Suprapubic skin (tissue), 4 donors: Measurements from ENCODE around the gene TIPIN.

Experiments used
- POLR2A ChIP-seq, 2 donors: fragments of 450-650 bp; IDR thresholded peaks; one replicate each; pipeline ENCODE4 v1.6.1; 2017; ENCODE audit warnings: antibody characterized with exemption in 2 of 2, mild to moderate bottlenecking in 2 of 2, moderate library complexity in 2 of 2
- POLR2AphosphoS5 ChIP-seq, 3 donors: sonication (generic); formaldehyde crosslinking; IDR thresholded peaks; one replicate each; pipeline ENCODE4 v1.6.1; 2017; ENCODE audit warnings: antibody characterized with exemption in 3 of 3
- TF ChIP-seq, protein P1 (sequence below), 2 donors: fragments of 200-600 bp in 1 of 2; fragments of 450-650 bp in 1 of 2; sonication (generic) in 1 of 2; IDR thresholded peaks; one replicate each; pipeline ENCODE4 v1.5.1; 2016 to 2019; ENCODE audit warnings: antibody characterized with exemption in 2 of 2, mild to moderate bottlenecking in 1 of 2, moderate library complexity in 1 of 2

DNA sequence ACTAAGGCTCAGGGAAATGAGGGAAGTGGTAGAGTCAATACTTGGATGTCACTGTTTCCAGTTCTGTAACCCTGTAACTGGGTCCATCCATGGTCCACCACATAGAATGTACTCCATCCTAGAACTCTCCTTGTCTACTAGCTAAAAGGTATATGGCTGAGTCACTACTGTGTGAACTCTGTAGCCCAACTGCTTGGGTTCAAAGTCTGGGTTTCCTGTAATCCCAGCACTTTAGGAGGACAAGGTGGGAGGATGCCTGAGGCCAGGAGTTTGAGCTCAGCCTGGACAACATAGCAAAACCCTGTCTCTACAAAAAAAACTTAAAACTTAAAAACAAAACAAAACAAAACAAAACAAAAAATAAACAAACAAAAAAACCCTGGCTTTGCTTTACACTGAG, 68.4 kb downstream of the TIPIN start:
- TF ChIP-seq, protein P1, sequence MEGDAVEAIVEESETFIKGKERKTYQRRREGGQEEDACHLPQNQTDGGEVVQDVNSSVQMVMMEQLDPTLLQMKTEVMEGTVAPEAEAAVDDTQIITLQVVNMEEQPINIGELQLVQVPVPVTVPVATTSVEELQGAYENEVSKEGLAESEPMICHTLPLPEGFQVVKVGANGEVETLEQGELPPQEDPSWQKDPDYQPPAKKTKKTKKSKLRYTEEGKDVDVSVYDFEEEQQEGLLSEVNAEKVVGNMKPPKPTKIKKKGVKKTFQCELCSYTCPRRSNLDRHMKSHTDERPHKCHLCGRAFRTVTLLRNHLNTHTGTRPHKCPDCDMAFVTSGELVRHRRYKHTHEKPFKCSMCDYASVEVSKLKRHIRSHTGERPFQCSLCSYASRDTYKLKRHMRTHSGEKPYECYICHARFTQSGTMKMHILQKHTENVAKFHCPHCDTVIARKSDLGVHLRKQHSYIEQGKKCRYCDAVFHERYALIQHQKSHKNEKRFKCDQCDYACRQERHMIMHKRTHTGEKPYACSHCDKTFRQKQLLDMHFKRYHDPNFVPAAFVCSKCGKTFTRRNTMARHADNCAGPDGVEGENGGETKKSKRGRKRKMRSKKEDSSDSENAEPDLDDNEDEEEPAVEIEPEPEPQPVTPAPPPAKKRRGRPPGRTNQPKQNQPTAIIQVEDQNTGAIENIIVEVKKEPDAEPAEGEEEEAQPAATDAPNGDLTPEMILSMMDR (IDR thresholded peaks at IDR 0.05): no peak
- no peak for TF ChIP-seq POLR2A (IDR thresholded peaks at IDR 0.05)
- TF ChIP-seq POLR2AphosphoS5 (IDR thresholded peaks at IDR 0.05): no peak
